Peyer's patch (tissue), 4 donors: ENCODE measurements around the gene GM2A. TPM values are rescaled to one million over a fixed set of nuclear protein-coding genes. Genes with fewer than 3 reads are reported as not detected.

ENCODE experiments used
- DNase-seq, 3 donors: peaks; one replicate each; pipeline ENCODE4 v3.0.0-alpha.2; 2017 to 2019
- H3K27ac ChIP-seq, 4 donors: fragments of 200-600 bp; sonication (generic); one replicate each; pipeline ENCODE4 v1.5.1; 2016 to 2019
- H3K27me3 ChIP-seq, 2 donors: fragments of 200-600 bp; sonication (generic); one replicate each; pipeline ENCODE4 v1.5.1; 2019
- H3K36me3 ChIP-seq, 3 donors: fragments of 200-600 bp; sonication (generic); one replicate each; pipeline ENCODE4 v1.5.1; 2016 to 2019
- H3K4me1 ChIP-seq, 4 donors: fragments of 200-600 bp; sonication (generic); one replicate each; pipeline ENCODE4 v1.5.1; 2016 to 2019
- H3K4me3 ChIP-seq, 4 donors: fragments of 200-600 bp; sonication (generic); 1 replicate in 3 of 4; 2 replicates in 1 of 4; pipeline ENCODE4 v1.5.1; 2016 to 2019; ENCODE audit warnings: mild to moderate bottlenecking in 1 of 4
- H3K9me3 ChIP-seq, 4 donors: fragments of 200-600 bp; sonication (generic); one replicate each; pipeline ENCODE4 v1.5.1; 2016 to 2019; ENCODE audit warnings: mild to moderate bottlenecking in 1 of 4
- POLR2A ChIP-seq, 2 donors: fragments of 450-650 bp; IDR thresholded peaks; one replicate each; pipeline ENCODE4 v1.5.1; 2017; ENCODE audit warnings: antibody characterized with exemption in 2 of 2, mild to moderate bottlenecking in 2 of 2, moderate library complexity in 2 of 2
- total RNA-seq, 4 donors: library from RNA; depleted of rRNA; stranded (reverse); fragments of >200 nt; gene quantifications; one replicate each; pipeline ENCODE4 v1.1.0, GENCODE V29; 2016
- TF ChIP-seq, protein P1 (sequence below), 6 experiments: fragments of 450-650 bp in 4 of 6; fragments of 200-600 bp in 2 of 6; sonication (generic) in 1 of 6; IDR thresholded peaks; one replicate each; pipeline ENCODE4 v1.5.1; 2017 to 2019; ENCODE audit warnings: antibody characterized with exemption in 6 of 6, mild to moderate bottlenecking in 3 of 6, moderate library complexity in 1 of 6

The GM2A gene
- total RNA-seq, 4 donors from 2014 or later, result 15.1 to 27.2 (median 16.8) TPM

DNA sequence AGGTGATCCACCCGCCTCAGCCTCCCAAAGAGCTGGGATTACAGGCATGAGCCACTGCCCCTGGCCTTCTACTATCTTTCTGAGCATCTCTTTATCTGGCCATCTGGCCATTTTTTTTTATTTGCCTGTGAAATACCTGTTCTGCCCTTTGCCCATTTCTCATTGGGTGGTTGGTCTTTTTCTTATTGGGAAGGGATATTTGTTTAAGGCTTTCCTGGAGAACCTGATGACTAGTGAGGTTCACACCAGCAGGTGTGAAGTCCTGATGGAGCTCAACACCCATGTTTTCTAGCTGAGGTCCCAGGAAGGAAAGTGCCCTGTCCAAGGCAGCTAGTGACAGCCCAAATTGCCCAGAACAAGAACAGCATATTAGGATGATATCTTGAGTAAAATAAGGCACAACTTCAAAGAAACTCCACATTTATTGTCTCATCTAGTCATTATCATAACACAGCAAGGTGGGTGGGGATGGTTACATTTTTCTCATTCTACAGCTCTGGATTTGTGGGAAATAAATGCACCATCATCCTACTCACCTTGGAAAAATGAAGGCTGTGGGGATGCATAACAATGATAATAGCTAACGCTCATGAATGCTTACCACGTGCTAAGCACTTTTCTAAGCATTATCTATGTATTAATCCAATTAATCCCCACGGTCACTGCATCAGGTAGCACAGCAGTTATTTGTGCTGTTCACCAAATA lies 30.3 kb downstream of the GM2A start:
- Histone ChIP-seq H3K36me3 (no peaks in the 10 kb centered on the region), H3K27ac (no peak overlapping the region), H3K9me3 (no peaks in the 10 kb centered on the region), H3K4me1 (no peaks in the 10 kb centered on the region), H3K27me3 (no peaks in the 10 kb centered on the region), H3K4me3 (no peak overlapping the region)
- no peak for TF ChIP-seq POLR2A (IDR thresholded peaks at IDR 0.05)
- TF ChIP-seq, protein P1, sequence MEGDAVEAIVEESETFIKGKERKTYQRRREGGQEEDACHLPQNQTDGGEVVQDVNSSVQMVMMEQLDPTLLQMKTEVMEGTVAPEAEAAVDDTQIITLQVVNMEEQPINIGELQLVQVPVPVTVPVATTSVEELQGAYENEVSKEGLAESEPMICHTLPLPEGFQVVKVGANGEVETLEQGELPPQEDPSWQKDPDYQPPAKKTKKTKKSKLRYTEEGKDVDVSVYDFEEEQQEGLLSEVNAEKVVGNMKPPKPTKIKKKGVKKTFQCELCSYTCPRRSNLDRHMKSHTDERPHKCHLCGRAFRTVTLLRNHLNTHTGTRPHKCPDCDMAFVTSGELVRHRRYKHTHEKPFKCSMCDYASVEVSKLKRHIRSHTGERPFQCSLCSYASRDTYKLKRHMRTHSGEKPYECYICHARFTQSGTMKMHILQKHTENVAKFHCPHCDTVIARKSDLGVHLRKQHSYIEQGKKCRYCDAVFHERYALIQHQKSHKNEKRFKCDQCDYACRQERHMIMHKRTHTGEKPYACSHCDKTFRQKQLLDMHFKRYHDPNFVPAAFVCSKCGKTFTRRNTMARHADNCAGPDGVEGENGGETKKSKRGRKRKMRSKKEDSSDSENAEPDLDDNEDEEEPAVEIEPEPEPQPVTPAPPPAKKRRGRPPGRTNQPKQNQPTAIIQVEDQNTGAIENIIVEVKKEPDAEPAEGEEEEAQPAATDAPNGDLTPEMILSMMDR (IDR thresholded peaks at IDR 0.05), result no peak
- DNase-seq, result no peak

DNA sequence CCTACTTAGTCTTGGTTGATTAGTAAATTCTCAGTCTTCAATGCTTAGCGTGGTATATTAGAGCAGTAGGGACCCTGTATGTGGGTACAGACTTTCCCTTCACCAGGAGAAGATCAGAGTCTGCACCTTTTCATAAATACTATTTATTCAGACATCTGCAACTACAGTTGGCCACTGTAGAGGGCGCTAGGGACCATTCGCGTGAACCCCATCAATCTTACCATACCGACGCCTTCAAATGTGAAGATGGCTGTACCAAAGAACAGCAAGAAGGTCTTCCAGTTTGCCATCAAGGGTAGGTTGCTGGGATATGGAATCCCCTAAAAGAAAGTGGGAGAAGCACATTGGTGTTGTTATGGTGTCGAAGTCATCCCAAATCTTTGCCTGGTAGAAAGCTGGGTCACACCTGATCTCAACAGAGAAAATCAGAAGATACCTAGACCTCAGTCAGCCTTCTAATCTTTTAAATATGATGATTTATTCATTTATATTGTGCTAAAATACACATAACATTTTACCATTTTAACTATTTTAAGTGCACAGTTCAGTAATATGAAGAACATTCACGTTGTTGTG lies 31.5 kb downstream of the GM2A start:
- H3K4me1 ChIP-seq, result no peaks in the 10 kb centered on the region
- H3K27ac ChIP-seq, result no peak overlapping the region
- no peaks in the 10 kb centered on the region for H3K9me3 ChIP-seq
- DNase-seq, result no peak
- TF ChIP-seq POLR2A (IDR thresholded peaks at IDR 0.05), result no peak
- TF ChIP-seq, protein P1 (IDR thresholded peaks at IDR 0.05), result peak in 1 of 6 experiments; percentile 2
- H3K36me3 ChIP-seq, result no peaks in the 10 kb centered on the region
- no peak overlapping the region for H3K4me3 ChIP-seq
- no peaks in the 10 kb centered on the region for H3K27me3 ChIP-seq

DNA sequence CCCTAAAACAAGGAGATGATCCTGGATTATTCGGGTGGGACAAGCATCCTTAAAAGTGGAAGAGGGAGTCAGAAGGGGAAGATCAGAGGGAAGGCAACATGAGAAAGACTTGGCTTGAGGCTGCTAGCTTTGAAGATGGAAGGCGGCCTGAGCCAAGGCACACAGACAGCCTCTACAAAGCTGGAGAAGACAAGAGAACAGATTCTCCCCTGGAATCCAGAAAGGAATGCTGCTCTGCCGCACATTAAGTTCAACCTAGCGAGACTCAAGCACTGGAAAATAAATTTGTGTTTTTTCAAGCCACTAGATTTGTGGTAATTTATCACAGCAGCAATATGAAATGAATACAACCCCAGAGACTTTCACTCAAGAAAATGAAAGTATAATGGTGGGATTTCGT lies 32.7 kb downstream of the GM2A start:
- Histone ChIP-seq H3K36me3 (no peaks in the 10 kb centered on the region), H3K27me3 (no peaks in the 10 kb centered on the region), H3K27ac (no peak overlapping the region), H3K4me3 (no peak overlapping the region), H3K4me1 (no peaks in the 10 kb centered on the region), H3K9me3 (no peaks in the 10 kb centered on the region)
- TF ChIP-seq, protein P1 (IDR thresholded peaks at IDR 0.05), result no peak
- no peak for TF ChIP-seq POLR2A (IDR thresholded peaks at IDR 0.05)
- no peak for DNase-seq

DNA sequence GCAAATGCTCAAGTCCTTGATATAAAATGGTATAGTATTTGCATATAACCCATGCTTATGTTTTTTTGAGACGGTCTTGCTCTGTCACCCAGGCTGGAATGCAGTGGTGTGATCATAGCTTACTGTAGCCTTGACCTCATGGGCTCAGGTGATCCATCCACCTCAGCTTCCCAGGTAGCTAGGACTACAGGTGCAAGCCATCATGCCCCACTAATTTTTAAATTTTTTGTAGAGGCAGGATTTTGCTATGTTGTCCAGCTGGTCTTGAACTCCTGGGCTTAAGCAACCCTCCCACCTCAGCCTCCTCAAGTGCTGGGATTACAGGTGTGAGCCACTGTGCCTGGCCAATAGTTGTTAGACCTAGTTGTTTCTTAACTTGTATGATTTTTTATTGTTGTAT lies 33.3 kb downstream of the GM2A start:
- H3K27ac ChIP-seq, result no peak overlapping the region

DNA sequence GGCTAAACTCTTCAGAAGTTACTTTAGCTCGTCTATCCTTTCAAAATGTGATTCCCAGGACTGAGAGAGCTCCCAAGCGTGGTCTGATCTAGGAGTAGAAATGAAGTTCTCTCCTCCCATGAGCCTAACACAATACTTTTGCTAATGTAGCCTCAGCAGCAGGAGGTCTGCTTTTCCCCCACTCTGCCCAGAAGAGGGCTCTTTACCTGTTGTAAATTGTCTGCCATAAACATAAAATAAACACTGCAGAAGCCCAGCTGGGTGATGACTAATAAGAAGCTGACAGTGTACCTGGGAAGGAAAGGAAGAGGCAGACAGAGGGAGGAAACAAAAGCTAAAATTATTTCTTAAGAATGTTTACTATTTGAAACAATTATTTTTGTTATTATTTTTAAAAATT lies 35.2 kb downstream of the GM2A start:
- Histone ChIP-seq H3K27me3 (no peaks in the 10 kb centered on the region), H3K27ac (no peak overlapping the region), H3K9me3 (no peaks in the 10 kb centered on the region), H3K4me1 (no peaks in the 10 kb centered on the region), H3K36me3 (no peaks in the 10 kb centered on the region), H3K4me3 (no peak overlapping the region)
- TF ChIP-seq, protein P1 (IDR thresholded peaks at IDR 0.05), result no peak
- no peak for TF ChIP-seq POLR2A (IDR thresholded peaks at IDR 0.05)
- DNase-seq, result no peak

More for the DNA sequence above, 33.3 kb downstream of the GM2A start:
- H3K27me3 ChIP-seq, result no peaks in the 10 kb centered on the region
- no peak overlapping the region for H3K4me3 ChIP-seq
- no peaks in the 10 kb centered on the region for H3K36me3 ChIP-seq
- H3K4me1 ChIP-seq, result no peaks in the 10 kb centered on the region
- TF ChIP-seq, protein P1 (IDR thresholded peaks at IDR 0.05), result no peak
- no peak for TF ChIP-seq POLR2A (IDR thresholded peaks at IDR 0.05)
- H3K9me3 ChIP-seq, result no peaks in the 10 kb centered on the region
- no peak for DNase-seq
